ENCODE data around the gene DOCK11. TPM values are rescaled to one million over a fixed set of nuclear protein-coding genes. Genes with fewer than 3 reads are reported as not detected.

The DOCK11 gene
- total RNA-seq, 1 donor from 2014 or later, result 76.2 TPM

DNA sequence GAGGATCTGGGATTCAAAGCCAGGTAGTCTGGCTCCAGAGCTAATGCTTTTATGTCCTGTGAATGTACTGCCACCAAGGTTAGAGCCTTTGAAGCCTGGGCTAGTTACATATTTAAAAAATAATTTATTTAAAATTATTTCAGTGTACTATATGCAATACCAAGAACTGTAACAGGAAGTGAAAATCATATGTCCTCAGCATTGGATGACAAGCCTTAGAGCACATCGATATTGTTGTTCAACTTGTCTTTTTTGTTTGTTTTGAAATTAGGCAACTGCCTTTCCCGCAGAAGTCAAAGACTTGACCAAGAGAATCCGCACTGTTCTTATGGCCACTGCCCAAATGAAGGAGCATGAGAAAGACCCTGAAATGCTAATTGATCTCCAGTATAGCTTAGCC lies 158.7 kb downstream of the DOCK11 start:
- DNase-seq, result no peak
- H3K9me3 ChIP-seq, result no peaks in the 10 kb centered on the region
- H3K4me1 ChIP-seq, result no peaks in the 10 kb centered on the region
- no peak for TF ChIP-seq CTCF (IDR thresholded peaks at IDR 0.05)
- H3K27ac ChIP-seq, result no peak overlapping the region
- H3K36me3 ChIP-seq, result peaks cover 4% of the 10 kb centered on the region
- intact Hi-C loops (cut with DNase I), result no loop called here
- no peaks in the 10 kb centered on the region for H3K27me3 ChIP-seq (ENCODE audit: low read depth)
- peak in 1 of 2 donors; percentile 33 for ATAC-seq
- no peak overlapping the region for H3K4me3 ChIP-seq

- Histone ChIP-seq H3K27ac (no peak overlapping the region), H3K4me1 (no peaks in the 10 kb centered on the region), H3K9me3 (no peaks in the 10 kb centered on the region), H3K4me3 (no peak overlapping the region), H3K36me3 (peaks cover 4% of the 10 kb centered on the region), H3K27me3 (ENCODE audit: low read depth) (no peaks in the 10 kb centered on the region)
- DNase-seq (no peak), ATAC-seq (peak in 1 of 2 donors; percentile 47)
- intact Hi-C loops (cut with DNase I), result no loop called here
- no peak for TF ChIP-seq CTCF (IDR thresholded peaks at IDR 0.05)
Observed at GRCh38 chrX:118655561-118656246, 160.1 kb downstream of the DOCK11 start.

GRCh38 chrX:118657413-118657812 lies 161.8 kb downstream of the DOCK11 start:
- no peak overlapping the region for H3K27ac ChIP-seq

GRCh38 chrX:118660085-118660484 lies 164.5 kb downstream of the DOCK11 start:
- intact Hi-C loops (cut with DNase I), result no loop called here
- Histone ChIP-seq H3K36me3 (peaks cover 4% of the 10 kb centered on the region), H3K9me3 (no peaks in the 10 kb centered on the region), H3K27ac (no peak overlapping the region), H3K27me3 (ENCODE audit: low read depth) (no peaks in the 10 kb centered on the region), H3K4me3 (no peak overlapping the region), H3K4me1 (no peaks in the 10 kb centered on the region)
- no peak for ATAC-seq
- no peak for DNase-seq
- no peak for TF ChIP-seq CTCF (IDR thresholded peaks at IDR 0.05)

More at GRCh38 chrX:118657413-118657812, 161.8 kb downstream of the DOCK11 start:
- intact Hi-C loops (cut with DNase I), result no loop called here
- DNase-seq (no peak), ATAC-seq (no peak)
- no peaks in the 10 kb centered on the region for H3K4me1 ChIP-seq
- H3K36me3 ChIP-seq, result peaks cover 4% of the 10 kb centered on the region
- H3K4me3 ChIP-seq, result no peak overlapping the region
- H3K27me3 ChIP-seq (ENCODE audit: low read depth), result no peaks in the 10 kb centered on the region
- no peaks in the 10 kb centered on the region for H3K9me3 ChIP-seq
- TF ChIP-seq CTCF (IDR thresholded peaks at IDR 0.05), result no peak

DNA sequence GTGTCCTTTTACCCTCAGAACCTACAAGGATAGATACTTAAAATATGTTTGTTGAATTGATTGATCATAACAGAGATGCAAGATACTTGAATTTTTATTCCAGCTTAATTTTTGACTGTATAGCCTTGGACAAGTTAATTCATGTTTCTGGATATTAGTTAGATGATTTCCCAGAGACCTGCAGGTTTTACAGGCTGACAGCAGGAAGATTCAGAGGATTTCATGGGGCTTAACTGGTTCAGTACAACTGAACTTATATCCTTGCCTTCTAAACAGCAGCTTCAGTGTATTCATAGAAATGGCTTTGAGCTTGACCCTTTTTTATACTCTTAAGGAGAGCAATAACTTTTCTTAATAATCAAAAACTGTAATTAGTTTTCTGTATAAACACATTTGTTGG lies 169.6 kb downstream of the DOCK11 start:
- no peak for TF ChIP-seq CTCF (IDR thresholded peaks at IDR 0.05)

More for the DNA sequence above, 169.6 kb downstream of the DOCK11 start:
- no peaks in the 10 kb centered on the region for H3K36me3 ChIP-seq
- no peak overlapping the region for H3K27ac ChIP-seq
- DNase-seq (no peak), ATAC-seq (no peak)
- intact Hi-C loops (cut with DNase I), result no loop called here
- H3K4me1 ChIP-seq, result no peaks in the 10 kb centered on the region
- no peak overlapping the region for H3K4me3 ChIP-seq
- H3K27me3 ChIP-seq (ENCODE audit: low read depth), result no peaks in the 10 kb centered on the region
- no peaks in the 10 kb centered on the region for H3K9me3 ChIP-seq
